HG03175 (cell line): Measurements from ENCODE around the gene JMJD1C.
"Not testable (repeated sequence)": the region's sequence is repeated elsewhere in the genome, so short reads cannot be mapped to it uniquely, and the experiment has no call there.

Experiments used
- ATAC-seq: cut with Tn5 transposase; IDR thresholded peaks from one replicate; pipeline ENCODE4 v1.9.1; 2021; ENCODE audit warnings: mild to moderate bottlenecking, moderate library complexity; ENCODE audit not compliant: unreplicated experiment

The JMJD1C gene

GRCh38 chr10:63465293-63466143 lies at the start of gene JMJD1C:
JMJD1C (minus strand) TSS chr10:63465977; CDS start chr10:63465662, 315 bp downstream.
- ATAC-seq: peak; percentile 74

GRCh38 chr10:63515002-63515763 lies 49.4 kb upstream of the JMJD1C start:
- ATAC-seq: no peak

- ATAC-seq: no peak
Observed at GRCh38 chr10:63506554-63506953, 40.8 kb upstream of the JMJD1C start.

- ATAC-seq: no peak
Observed at GRCh38 chr10:63505562-63505961, 39.8 kb upstream of the JMJD1C start.

GRCh38 chr10:63504145-63504881 lies 38.5 kb upstream of the JMJD1C start:
- ATAC-seq: no peak

- no peak for ATAC-seq
Observed at GRCh38 chr10:63503395-63503794, 37.6 kb upstream of the JMJD1C start.

GRCh38 chr10:63502832-63503231 lies 37.1 kb upstream of the JMJD1C start:
- no peak for ATAC-seq

- ATAC-seq: no peak
Observed at GRCh38 chr10:63501954-63502353, 36.2 kb upstream of the JMJD1C start.

- ATAC-seq: not testable (repeated sequence)
Observed at GRCh38 chr10:63500551-63500950, 34.8 kb upstream of the JMJD1C start.

GRCh38 chr10:63498665-63499064 lies 32.9 kb upstream of the JMJD1C start:
- no peak for ATAC-seq

- ATAC-seq: no peak
Observed at GRCh38 chr10:63497321-63497720, 31.5 kb upstream of the JMJD1C start.

- ATAC-seq: no peak
Observed at GRCh38 chr10:63496561-63496960, 30.8 kb upstream of the JMJD1C start.

- ATAC-seq: no peak
Observed at GRCh38 chr10:63494951-63495350, 29.2 kb upstream of the JMJD1C start.

- ATAC-seq: no peak
Observed at GRCh38 chr10:63493004-63493403, 27.2 kb upstream of the JMJD1C start.

- not testable (repeated sequence) for ATAC-seq
Observed at GRCh38 chr10:63492317-63492690, 26.5 kb upstream of the JMJD1C start.

GRCh38 chr10:63491588-63492316 lies 26.0 kb upstream of the JMJD1C start:
- no peak for ATAC-seq

- ATAC-seq: no peak
Observed at GRCh38 chr10:63489838-63490237, 24.1 kb upstream of the JMJD1C start.

- no peak for ATAC-seq
Observed at GRCh38 chr10:63487990-63488389, 22.2 kb upstream of the JMJD1C start.

- no peak for ATAC-seq
Observed at GRCh38 chr10:63483983-63484382, 18.2 kb upstream of the JMJD1C start.

GRCh38 chr10:63481815-63482421 lies 16.1 kb upstream of the JMJD1C start:
- ATAC-seq: no peak
